Measurements from ENCODE around the gene PREPL. TPM values are rescaled to one million over a fixed set of nuclear protein-coding genes. Genes with fewer than 3 reads are reported as not detected.

The PREPL gene
- total and polyA plus RNA-seq, 9 donors = 19.5 to 85.5 (median 58.6) TPM

DNA sequence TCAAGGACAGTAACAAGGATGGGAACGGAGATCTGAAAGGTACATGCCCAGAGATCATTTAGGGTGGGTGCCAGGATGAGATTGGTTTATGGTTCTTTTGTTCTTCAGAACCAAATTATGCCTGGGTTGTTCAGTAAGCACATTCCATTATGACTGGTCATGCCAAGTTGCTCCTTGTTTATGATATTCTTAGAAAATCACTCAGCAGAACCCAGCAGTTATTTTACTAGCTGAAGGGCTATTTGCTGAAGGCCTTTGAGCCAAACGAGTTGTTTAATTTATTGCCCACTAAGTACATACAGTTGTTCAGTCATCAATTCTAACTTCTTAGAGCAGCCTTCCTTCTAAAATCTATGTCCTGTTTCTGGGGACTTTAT lies 85.4 kb downstream of the PREPL start:
- Histone ChIP-seq H3K4me3 (no peak overlapping the region), H3K27me3 (no peaks in the 10 kb centered on the region), H3K36me3 (no peaks in the 10 kb centered on the region), H3K9me3 (no peaks in the 10 kb centered on the region), H3K27ac (no peak overlapping the region), H3K4me1 (ENCODE audit: insufficient read depth) (no peaks in the 10 kb centered on the region)
- TF ChIP-seq EP300 (IDR thresholded peaks at IDR 0.05) = no peak
- TF ChIP-seq CTCF (IDR thresholded peaks at IDR 0.05) = no peak
- intact Hi-C loops (cut with DNase I) = no loop called here
- WGBS, 3 donors = 37 to 48% (median 38%) methylated on average over 2 of the region's 2 CpGs
- DNase-seq = no peak

DNA sequence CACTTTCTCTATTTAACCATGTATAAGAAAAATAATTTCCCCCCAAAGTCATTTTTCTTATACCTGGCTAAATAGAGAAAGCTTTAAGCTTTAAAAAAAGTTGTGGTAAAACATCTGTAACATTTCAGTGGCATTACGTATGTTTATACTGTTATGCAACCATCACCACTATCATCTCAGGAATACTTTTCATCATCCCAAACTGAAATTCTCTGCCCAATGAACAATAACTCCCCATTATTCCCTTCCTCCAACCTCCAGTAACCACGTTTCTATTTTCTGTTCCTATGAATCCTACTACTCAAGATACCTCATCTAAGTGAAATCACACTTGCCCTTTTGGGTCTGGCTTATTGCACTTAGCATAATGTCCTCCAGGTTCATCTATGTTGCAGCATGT lies 87.7 kb downstream of the PREPL start:
- Histone ChIP-seq H3K36me3 (no peaks in the 10 kb centered on the region), H3K4me3 (no peak overlapping the region), H3K27me3 (no peaks in the 10 kb centered on the region), H3K9me3 (no peaks in the 10 kb centered on the region), H3K27ac (no peak overlapping the region), H3K4me1 (ENCODE audit: insufficient read depth) (no peaks in the 10 kb centered on the region)
- TF ChIP-seq EP300 (IDR thresholded peaks at IDR 0.05) (no peak), POLR2A (IDR thresholded peaks at IDR 0.05) (no peak), CTCF (IDR thresholded peaks at IDR 0.05) (no peak)
- WGBS, 3 donors = 54 to 68% (median 56%) methylated on average over 2 of the region's 2 CpGs
- no peak for DNase-seq
- intact Hi-C loops (cut with DNase I) = no loop called here

DNA sequence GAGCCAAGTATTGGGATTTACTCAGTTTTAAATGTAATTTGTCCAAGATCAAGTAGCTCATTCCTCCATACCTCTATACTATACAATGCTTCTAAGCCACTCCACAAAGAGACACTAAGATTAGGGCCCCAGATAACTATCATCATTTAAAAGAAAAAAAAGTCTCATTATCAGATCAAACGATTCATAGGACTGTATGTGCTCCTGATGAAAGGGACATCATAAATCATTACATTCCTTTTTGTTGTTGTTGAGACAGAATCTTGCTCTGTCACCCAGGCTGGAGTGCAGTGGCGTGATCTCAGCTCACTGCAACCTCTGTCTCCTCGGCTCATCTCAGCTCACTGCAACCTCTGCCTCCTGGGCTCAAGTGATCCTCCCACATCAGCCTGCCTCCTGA lies 88.2 kb downstream of the PREPL start:
- no peaks in the 10 kb centered on the region for H3K27me3 ChIP-seq
- no peak overlapping the region for H3K4me3 ChIP-seq
- WGBS, 3 donors = 51 to 70% (median 62%) methylated on average over 3 of the region's 3 CpGs
- no peaks in the 10 kb centered on the region for H3K9me3 ChIP-seq
- intact Hi-C loops (cut with DNase I) = no loop called here
- H3K4me1 ChIP-seq (ENCODE audit: insufficient read depth) = no peaks in the 10 kb centered on the region
- H3K27ac ChIP-seq = no peak overlapping the region
- TF ChIP-seq CTCF (IDR thresholded peaks at IDR 0.05) = no peak
- no peak for TF ChIP-seq POLR2A (IDR thresholded peaks at IDR 0.05)
- no peak for TF ChIP-seq EP300 (IDR thresholded peaks at IDR 0.05)
- no peaks in the 10 kb centered on the region for H3K36me3 ChIP-seq
- DNase-seq = no peak

DNA sequence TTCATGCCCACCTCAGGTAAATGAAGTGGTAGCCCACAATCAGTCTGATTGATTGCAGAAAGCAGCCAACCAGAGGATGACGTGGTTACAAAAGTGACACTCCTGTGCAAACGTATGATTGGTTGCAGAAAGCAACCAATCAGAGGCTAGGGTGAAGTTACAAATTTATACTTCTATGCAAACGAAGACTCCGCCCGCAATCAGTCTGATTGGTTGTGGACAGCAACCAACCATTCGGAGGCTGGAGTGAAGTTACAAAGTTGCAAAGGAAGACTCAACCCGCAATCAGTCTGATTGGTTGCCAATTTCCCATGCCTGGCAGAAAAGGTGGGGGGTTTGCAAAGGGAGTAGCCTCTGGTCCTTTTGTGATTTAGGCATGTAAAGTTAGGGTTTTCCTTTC lies 90.0 kb downstream of the PREPL start:
- H3K9me3 ChIP-seq = no peaks in the 10 kb centered on the region
- TF ChIP-seq POLR2A (IDR thresholded peaks at IDR 0.05) (no peak), EP300 (IDR thresholded peaks at IDR 0.05) (no peak), CTCF (IDR thresholded peaks at IDR 0.05) (no peak)
- no peaks in the 10 kb centered on the region for H3K36me3 ChIP-seq
- H3K27me3 ChIP-seq = no peaks in the 10 kb centered on the region
- intact Hi-C loops (cut with DNase I) = no loop called here
- H3K4me3 ChIP-seq = no peak overlapping the region
- H3K27ac ChIP-seq = no peak overlapping the region
- no peaks in the 10 kb centered on the region for H3K4me1 ChIP-seq (ENCODE audit: insufficient read depth)
- 88 to 94% (median 93%) methylated on average over 7 of the region's 7 CpGs for WGBS, 3 donors
- DNase-seq = no peak

GRCh38 chr2:44269831-44270230 lies 91.5 kb downstream of the PREPL start:
- no peak overlapping the region for H3K4me3 ChIP-seq

More at GRCh38 chr2:44269831-44270230, 91.5 kb downstream of the PREPL start:
- no peaks in the 10 kb centered on the region for H3K36me3 ChIP-seq
- intact Hi-C loops (cut with DNase I) = no loop called here
- H3K9me3 ChIP-seq = no peaks in the 10 kb centered on the region
- no peaks in the 10 kb centered on the region for H3K27me3 ChIP-seq
- no peak for DNase-seq
- no peaks in the 10 kb centered on the region for H3K4me1 ChIP-seq (ENCODE audit: insufficient read depth)
- WGBS, 3 donors = 61 to 83% (median 78%) methylated on average over 1 of the region's 1 CpG
- TF ChIP-seq EP300 (IDR thresholded peaks at IDR 0.05) (no peak), POLR2A (IDR thresholded peaks at IDR 0.05) (no peak), CTCF (IDR thresholded peaks at IDR 0.05) (no peak)
- no peak overlapping the region for H3K27ac ChIP-seq
